Testis (tissue), 3 donors: Measurements from ENCODE around the gene PDCD11. TPM values are rescaled to one million over a fixed set of nuclear protein-coding genes. Genes with fewer than 3 reads are reported as not detected.

Experiments used
- DNase-seq: peaks from one replicate; pipeline ENCODE4 v3.0.0-alpha.2; 2019
- H3K27ac ChIP-seq, 2 donors: fragments of 200-600 bp; sonication (generic); one replicate each; pipeline ENCODE4 v1.5.1; 2019
- H3K27me3 ChIP-seq: fragments of 200-600 bp; sonication (generic); one replicate; pipeline ENCODE4 v1.5.1; 2019
- H3K36me3 ChIP-seq: fragments of 200-600 bp; sonication (generic); one replicate; pipeline ENCODE4 v1.5.1; 2017; ENCODE audit warnings: low read depth; ENCODE audit errors: missing control alignments
- H3K4me1 ChIP-seq: fragments of 200-600 bp; sonication (generic); one replicate; pipeline ENCODE4 v1.5.1; 2019
- H3K4me3 ChIP-seq, 2 donors: fragments of 200-600 bp; sonication (generic); one replicate each; pipeline ENCODE4 v1.5.1; 2017 to 2019
- H3K9me3 ChIP-seq: fragments of 200-600 bp; sonication (generic); one replicate; pipeline ENCODE4 v1.5.1; 2017
- CTCF ChIP-seq, 3 experiments: fragments of 450-650 bp in 2 of 3; fragments of 200-600 bp in 1 of 3; sonication (generic) in 1 of 3; IDR thresholded peaks; one replicate each; pipeline ENCODE4 v1.5.1; 2016 to 2019; ENCODE audit warnings: antibody characterized with exemption in 3 of 3, mild to moderate bottlenecking in 2 of 3, moderate library complexity in 1 of 3
- POLR2A ChIP-seq: fragments of 450-650 bp; IDR thresholded peaks from one replicate; pipeline ENCODE4 v1.6.1; 2017; ENCODE audit warnings: antibody characterized with exemption, mild to moderate bottlenecking, moderate library complexity
- WGBS, 2 donors: methylation state at CpG; one replicate each; pipeline ENCODE4 v1.1.5; 2018; 5-methylcytosine and 5-hydroxymethylcytosine counted together
- intact Hi-C: fragments of 100-400 bp; cut with DNase I; formaldehyde crosslinking; loops from one replicate; pipeline ENCODE4 v1.15.1; 2023; ENCODE audit warnings: low total_unique reads
- polyA plus RNA-seq: library from polyadenylated mRNA; stranded (reverse); fragments of 350-450 nt; fragmentation: Illumina TruSeq; extraction: RNeasy Lipid Tissue Mini Kit (QIAGEN cat#74804); gene quantifications from one replicate; pipeline ENCODE4 v1.2.3, GENCODE V29; 2014; ENCODE audit warnings: low read depth, low replicate concordance; ENCODE audit not compliant: insufficient read depth
- total RNA-seq, 2 donors: library from RNA; depleted of rRNA; stranded (reverse); fragments of >200 nt; gene quantifications; one replicate each; pipeline ENCODE4 v1.2.3, GENCODE V29; 2016

PDCD11 gene
- total and polyA plus RNA-seq, 3 donors from 2014 or later = 47.3 to 54.9 (median 50.7) TPM

GRCh38 chr10:103433858-103434257 lies 37.4 kb downstream of the PDCD11 start:
- Histone ChIP-seq H3K27ac (peak overlapping the region in 1 of 2 donors; percentile 23), H3K4me1 (peaks cover 19% of the 10 kb centered on the region), H3K27me3 (no peaks in the 10 kb centered on the region), H3K4me3 (no peak overlapping the region), H3K36me3 (no peaks in the 10 kb centered on the region), H3K9me3 (no peaks in the 10 kb centered on the region)
- DNase-seq = peak; percentile 90
- intact Hi-C loops = no loop called here
- TF ChIP-seq POLR2A (no peak), CTCF (IDR thresholded peaks at IDR 0.05) (no peak)
- WGBS, 2 donors = 46 to 48% methylated on average over 2 of the region's 2 CpGs

- no peak for TF ChIP-seq POLR2A
- no peak for TF ChIP-seq CTCF (IDR thresholded peaks at IDR 0.05)
- Histone ChIP-seq H3K4me3 (no peak overlapping the region), H3K9me3 (no peaks in the 10 kb centered on the region), H3K27me3 (no peaks in the 10 kb centered on the region), H3K36me3 (no peaks in the 10 kb centered on the region), H3K27ac (no peak overlapping the region), H3K4me1 (peaks cover 19% of the 10 kb centered on the region)
- no peak for DNase-seq
- intact Hi-C loops = no loop called here
- 82 to 83% methylated on average over 4 of the region's 4 CpGs for WGBS, 2 donors
These were observed 43.4 kb downstream of the PDCD11 start for GRCh38 chr10:103439776-103440175.

GRCh38 chr10:103440416-103440815 lies 44.0 kb downstream of the PDCD11 start:
- DNase-seq = no peak
- H3K27ac ChIP-seq = peak overlapping the region in 1 of 2 donors; percentile 85
- TF ChIP-seq CTCF (IDR thresholded peaks at IDR 0.05) (no peak), POLR2A (no peak)
- no peaks in the 10 kb centered on the region for H3K27me3 ChIP-seq
- H3K4me1 ChIP-seq = peaks cover 21% of the 10 kb centered on the region
- WGBS, 2 donors = 88 to 94% methylated on average over 14 of the region's 14 CpGs
- intact Hi-C loops = no loop called here
- H3K9me3 ChIP-seq = no peaks in the 10 kb centered on the region
- no peaks in the 10 kb centered on the region for H3K36me3 ChIP-seq
- no peak overlapping the region for H3K4me3 ChIP-seq

- H3K9me3 ChIP-seq = no peaks in the 10 kb centered on the region
- no peaks in the 10 kb centered on the region for H3K36me3 ChIP-seq
- no peaks in the 10 kb centered on the region for H3K27me3 ChIP-seq
- TF ChIP-seq POLR2A (no peak), CTCF (IDR thresholded peaks at IDR 0.05) (no peak)
- H3K4me3 ChIP-seq = no peak overlapping the region
- H3K4me1 ChIP-seq = peaks cover 29% of the 10 kb centered on the region
- intact Hi-C loops = no loop called here
- H3K27ac ChIP-seq = peak overlapping the region; percentile 72 to 85
- no peak for DNase-seq
- WGBS, 2 donors = 87 to 90% methylated on average over 8 of the region's 8 CpGs
These were observed 44.8 kb downstream of the PDCD11 start for GRCh38 chr10:103441206-103441605.

GRCh38 chr10:103441611-103442010 lies 45.2 kb downstream of the PDCD11 start:
- intact Hi-C loops = no loop called here
- Histone ChIP-seq H3K27ac (peak overlapping the region; percentile 72 to 85), H3K4me1 (peaks cover 33% of the 10 kb centered on the region), H3K4me3 (no peak overlapping the region), H3K9me3 (no peaks in the 10 kb centered on the region), H3K27me3 (no peaks in the 10 kb centered on the region), H3K36me3 (no peaks in the 10 kb centered on the region)
- 35 to 45% methylated on average over 2 to 8 of the region's 8 CpGs for WGBS, 2 donors
- TF ChIP-seq CTCF (IDR thresholded peaks at IDR 0.05) (no peak), POLR2A (no peak)
- no peak for DNase-seq
